IPS-NIHi7 (cell line): Measurements from ENCODE around the gene SORBS2.
"Not testable (repeated sequence)": the region's sequence is repeated elsewhere in the genome, so short reads cannot be mapped to it uniquely, and the experiment has no call there.

Source experiments
- DNase-seq: peaks from one replicate; pipeline ENCODE4 v3.0.0; 2012; ENCODE audit warnings: mixed read lengths; ENCODE audit errors: extremely low spot score

SORBS2 gene

DNA sequence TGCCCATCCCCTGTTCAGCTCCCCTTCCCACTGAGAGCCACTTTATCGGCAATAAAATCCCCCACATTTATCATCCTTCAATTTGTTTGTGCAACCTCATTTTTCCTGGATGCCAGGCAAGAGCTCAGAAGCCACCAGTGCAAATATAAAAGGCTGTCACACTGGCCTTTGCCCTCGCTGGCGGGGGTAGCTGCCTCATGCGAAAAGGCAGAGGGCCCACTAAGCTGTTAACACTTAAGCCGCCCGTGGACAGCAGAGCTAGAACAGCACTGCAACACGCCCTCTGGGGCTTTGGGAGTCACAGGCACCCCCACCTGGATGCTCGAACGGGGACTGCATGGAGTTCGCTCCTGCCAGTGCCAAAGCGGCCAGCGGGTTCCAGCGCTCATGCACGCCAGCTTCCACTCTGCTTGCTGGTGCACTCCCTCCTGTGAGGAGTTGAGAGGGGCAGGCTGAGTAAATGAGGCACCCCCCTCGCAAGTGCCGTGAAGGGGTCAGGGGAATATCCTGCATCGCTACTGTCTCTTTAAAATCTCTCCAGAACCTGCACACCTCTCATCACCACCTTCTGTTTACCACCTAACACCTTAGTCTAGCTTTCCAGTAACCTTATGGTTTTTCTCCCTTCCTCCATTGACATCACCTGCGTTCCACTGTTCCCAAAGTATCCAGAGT, 99.5 kb downstream of the SORBS2 start:
- DNase-seq: no peak

DNA sequence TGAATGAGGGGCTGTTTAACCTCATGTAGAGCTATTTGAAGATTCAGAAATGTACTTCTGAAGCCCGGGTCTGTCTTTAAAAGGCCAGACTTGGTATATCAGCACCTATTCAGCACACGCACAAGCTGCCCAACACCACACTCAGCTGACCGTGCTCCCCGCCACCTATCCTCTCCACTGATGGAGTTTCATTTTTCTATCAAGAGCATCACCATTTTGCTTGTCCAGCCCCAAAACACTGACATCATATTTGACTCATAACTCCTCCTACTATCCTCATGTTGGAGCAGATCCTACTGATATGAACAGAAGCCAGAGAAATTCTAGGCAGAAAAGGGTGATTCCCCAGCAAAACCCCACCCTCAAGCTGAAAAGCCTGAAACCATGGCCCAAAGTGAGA, 100.3 kb downstream of the SORBS2 start:
- DNase-seq: no peak

DNA sequence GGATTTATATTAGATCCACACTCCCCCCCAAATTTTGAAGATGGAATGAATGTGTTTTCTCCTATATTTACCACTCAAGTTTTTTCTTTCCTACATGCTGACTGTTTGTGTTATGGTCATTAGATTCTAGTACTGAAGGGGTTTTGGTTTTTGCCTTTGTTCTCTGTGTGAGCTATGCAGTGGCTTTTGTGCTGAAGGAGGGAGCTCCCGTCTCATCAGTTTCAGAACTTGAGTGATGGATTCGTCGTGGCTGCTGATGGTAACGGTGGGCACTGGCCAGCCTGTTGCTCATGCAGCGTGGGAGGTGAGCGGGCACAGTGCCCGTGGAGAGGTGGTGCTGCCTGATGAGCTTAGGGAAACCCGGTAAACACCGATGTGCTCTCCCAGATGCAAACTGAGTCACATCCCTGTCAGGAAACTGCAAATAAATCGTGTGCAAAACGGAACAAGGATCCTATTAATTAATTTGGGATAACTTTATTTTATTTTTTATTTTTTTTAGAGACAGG, 101.5 kb downstream of the SORBS2 start:
- DNase-seq: no peak

DNA sequence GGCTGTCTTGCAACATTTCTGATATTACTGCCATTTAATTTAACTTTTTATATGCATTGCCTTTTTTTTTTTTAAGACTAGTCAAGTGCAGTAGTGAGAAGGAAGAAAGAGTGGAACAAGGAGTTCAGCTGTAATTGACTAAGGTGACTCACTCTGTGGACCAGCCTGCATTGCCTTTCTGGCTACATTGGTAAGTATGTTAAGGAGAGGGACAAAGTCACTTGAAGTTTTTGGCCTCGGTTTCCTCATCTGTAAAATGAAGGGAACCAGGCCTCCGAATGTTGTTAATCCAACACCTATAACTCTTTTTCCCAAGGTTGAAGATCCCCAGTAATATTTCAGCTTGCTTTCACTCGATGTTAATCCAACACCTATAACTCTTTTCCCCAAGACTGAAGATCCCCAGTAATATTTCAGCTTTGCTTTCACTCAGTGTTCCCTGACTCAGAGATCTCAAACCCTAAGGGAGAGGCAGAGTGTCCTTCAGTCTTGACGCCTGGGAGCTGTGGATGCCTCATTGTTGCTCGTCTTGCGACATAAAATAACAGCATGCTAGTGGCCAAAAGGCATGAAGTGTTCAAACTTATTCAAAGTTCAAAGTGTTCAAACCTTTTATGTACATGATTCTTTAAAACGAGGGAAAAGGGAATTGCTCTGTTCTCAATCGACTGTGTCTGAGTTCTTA, 102.0 kb downstream of the SORBS2 start:
- no peak for DNase-seq

DNA sequence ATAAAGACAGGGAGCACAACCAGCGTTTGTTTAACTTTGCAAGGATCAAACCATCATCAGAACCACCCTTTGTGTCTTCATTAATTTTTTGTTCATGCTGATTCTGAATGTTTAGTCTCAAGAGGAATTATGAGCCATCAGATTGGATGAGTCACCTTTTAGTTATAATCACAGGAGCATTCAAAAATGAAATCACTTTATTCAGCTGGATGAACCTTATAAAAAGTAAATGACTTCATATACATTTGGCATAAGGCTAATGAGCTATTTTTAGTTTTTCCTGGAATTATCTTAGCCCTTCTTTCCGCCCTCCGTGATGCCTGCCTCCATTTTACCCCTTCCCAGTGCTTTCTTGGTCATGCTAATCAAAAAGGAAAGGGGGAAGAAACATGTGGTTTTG, 103.6 kb downstream of the SORBS2 start:
- DNase-seq: no peak

DNA sequence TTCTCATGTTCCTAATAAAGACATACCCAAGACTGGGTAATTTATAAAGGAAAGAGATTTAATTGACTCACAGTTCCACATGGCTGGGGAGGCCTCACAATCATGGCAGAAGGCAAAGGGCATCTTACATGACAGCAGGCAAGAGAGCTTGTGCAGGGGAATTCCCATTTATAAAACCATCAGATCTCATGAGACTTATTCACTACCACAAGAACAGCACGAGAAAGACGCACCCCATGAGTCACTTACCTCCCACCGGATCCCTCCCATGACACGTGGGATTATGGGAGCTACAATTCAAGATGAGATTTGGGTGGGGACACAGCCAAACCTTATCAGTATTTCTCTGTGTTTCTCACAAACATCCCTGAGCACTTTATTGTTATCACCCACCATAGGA, 104.4 kb downstream of the SORBS2 start:
- not testable (repeated sequence) for DNase-seq

DNA sequence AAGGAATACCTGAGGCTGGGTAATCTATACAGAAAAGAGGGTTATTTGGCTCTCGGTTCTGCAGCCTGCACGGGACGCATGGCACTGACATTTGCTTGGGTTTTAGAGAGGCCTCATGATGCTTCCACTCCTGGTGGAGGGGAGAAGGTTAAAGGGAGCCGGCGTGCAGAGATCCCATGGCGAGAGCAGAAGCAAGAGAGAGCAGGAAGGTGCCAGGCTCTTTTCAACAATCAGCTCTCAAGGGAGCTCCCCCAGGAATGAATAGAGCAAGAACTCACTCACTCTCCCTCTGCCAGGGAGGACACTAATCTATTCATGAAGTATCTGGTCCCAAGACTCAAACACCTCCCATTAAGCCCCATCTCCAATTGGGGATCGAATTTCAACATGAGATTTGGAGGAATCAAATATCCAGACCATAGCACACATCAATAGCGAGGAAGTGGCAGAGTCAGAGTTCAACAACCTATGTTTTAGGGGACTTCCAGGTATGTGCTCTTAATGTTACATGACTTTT, 109.8 kb downstream of the SORBS2 start:
- no peak for DNase-seq

DNA sequence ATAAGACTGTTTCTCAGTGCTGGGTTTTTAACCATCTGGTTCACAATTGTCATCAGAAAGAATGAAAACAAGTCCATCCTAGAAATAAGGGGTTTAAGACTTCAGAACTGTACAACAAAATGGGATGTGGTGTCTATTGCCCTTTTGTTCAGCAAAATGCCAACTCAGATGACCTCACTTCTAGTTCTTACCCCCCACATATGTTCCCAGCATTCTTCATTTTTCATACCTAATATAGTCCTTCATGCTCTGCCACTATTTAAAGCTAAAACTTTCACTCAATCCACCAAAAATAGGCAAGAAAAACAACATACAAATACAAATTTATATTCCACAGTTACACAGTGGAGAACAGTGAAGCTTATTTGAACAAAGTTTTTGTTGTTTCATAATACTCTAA, 111.4 kb downstream of the SORBS2 start:
- no peak for DNase-seq

DNA sequence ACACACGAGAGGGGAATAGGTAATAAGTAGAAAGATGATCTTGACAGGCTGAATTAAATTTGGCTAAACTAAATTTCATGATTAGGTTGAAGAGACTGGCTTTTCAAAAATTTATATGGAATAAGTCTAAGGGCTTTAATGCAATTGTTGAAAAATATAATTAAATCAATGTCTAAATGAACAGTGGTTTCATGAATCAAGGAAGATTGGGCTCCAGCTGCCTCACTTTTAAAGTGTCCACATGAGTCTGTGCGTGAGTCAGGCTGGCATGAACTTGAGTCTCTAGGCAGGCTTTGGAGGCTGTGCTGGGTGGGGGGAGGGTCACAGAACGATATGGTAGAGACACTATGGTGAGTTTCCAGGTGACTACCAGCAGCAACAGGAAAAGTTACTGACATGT, 111.9 kb downstream of the SORBS2 start:
- DNase-seq: peak; percentile 22

DNA sequence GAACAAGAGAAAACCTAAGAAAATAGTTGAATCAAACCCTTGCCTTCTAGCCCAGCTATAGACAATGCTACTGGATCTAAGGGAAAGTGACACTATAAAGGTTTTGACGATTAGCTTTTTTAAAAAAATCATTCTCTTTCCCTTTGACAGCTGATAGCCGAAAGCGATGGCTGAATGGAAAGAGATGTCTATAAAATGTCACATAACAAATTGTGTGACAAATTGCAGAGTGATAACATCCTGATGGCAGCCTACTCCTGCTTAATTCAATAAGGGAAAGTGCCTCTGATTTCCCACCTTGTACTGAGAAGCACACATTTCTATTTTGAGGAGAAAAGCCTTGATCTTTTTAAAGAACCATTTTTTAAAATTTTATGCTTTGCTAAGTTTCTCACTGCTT, 114.5 kb downstream of the SORBS2 start:
- no peak for DNase-seq

DNA sequence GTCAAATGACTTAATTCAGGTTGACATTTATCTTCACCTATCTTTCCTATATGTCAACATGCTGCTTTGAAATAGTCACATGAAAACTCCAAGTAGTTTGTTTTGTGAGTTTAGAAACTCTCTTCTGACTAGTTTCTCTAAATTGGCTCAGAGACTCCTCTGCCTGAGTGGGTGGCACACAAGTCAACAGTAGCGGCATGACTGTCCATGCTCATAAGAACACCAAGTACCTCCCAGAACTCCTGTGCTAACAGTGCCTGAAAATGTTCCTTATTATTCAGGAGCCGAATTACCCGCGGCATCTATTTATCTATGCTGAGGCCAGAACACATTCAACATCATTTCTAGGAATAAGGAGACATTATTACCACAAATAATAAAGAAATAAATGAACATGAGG, 116.3 kb downstream of the SORBS2 start:
- no peak for DNase-seq

DNA sequence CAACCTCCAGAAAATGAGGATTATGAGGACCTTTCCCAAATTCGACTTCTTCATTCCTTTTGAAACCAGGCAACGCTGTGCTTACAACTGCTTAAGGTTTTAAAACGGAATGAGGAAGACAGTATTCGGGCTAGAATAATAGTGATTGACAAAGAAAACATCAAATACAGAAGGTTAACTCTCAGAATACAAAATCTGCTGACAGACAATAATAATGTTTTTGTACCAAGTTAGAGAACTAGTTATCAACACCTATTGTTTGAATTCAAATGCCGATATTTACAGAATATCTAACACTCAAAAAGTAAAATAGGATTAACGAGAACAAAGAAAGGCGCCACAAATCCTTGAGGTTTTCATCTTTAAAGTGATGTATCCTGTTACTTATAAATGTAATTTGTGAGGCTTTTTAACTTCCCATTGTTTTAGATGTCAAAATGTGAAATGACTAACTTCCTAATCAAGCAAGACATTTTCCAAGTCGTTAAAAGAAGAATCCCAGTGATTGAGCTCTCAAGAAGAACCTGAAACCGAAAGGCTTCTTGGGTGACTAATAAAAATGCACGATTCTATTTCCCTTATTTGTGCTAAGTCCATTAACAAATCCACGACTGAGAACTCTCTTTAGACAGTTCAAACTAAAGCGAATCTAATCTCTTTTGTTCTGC, 118.3 kb downstream of the SORBS2 start:
- no peak for DNase-seq

DNA sequence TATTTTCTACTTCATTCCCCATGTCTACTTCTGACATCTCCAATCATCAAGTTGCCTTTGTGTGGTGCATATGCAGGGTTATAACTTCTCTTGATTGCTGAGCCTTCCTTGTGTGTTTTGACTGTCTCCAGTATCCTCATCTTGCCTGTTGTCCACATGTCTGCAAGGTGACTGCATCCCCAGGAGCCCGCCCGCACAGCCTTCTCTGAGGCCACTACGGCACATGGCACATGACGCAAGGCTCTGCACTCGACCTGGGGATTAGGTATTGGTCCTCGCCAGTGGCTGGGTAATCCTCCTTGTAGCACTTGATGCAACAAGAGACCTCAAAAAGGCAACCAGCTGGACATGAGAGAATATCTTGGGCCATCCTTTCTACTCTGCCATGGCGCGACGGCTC, 122.6 kb downstream of the SORBS2 start:
- no peak for DNase-seq

DNA sequence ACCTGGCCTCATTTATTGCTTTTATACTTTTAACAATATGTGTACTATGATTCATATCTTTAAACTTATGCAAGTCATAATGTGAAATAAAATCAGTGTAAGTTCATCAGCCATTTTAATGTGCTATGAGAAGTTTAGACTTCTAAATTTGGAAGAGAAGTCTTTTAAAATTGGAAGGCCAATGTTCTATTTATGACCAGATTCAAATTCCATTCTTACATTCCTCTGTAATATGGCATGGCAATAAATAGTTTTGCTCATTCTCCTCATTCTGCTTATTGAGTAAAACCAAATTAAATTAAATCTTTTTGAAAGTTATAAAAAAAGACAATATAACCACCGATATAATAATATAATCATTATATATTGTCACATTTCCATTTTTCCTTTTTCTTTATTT, 126.2 kb downstream of the SORBS2 start:
- DNase-seq: no peak

DNA sequence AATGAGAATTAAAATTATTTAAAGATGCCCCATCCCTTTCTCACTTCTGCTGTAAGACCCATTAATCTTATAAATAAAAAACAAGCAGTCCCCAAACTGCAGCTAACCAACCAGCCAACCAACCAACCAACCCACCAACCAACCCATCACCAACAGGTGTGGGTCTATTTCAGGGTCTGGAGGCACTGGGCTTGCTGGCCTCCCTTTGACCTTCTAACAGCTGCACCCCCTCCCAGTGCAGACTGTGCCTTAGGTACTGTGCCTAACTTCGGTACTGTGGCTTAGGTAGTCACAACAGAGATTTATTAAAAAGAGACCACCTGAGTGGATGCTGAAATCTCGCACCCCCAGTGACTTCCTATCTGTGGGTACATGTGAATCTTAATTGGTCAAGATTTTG, 128.1 kb downstream of the SORBS2 start:
- DNase-seq: no peak

DNA sequence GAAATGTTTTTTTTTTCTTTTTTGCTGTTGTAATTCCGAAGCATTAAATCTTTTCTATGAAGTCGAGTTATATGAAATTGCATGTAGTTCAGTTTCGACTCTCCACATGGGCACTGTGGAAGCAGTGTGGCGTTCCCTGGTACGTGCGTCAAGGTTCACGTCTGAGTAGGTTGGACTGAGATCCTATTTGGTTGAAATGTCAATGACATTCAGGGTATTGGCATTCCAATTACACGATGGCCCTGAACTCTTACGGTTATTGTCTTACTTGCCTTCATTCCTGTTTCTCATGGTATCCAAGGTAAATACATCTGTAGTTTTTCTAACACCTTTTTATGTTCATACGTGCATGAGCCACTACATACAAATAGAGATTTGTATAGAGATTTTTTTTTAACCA, 128.8 kb downstream of the SORBS2 start:
- DNase-seq: no peak

DNA sequence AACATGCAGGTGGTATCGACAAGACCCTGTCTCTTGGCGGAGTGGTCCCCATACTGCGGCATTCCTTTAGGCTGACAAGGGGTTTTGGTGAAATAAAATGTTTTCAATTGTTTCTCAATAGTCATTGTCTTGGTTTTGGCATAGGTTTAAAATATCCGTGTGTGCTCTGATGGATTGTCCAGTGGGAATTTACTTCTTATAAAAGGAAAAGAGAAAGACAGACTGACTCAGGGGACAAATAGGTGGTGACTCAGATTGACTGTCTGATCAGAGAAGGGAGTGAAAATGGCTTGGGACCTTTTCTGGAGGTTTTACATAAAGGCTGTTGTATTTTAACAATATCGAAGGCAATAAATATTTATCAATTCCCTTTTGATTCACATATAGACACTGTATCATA, 129.8 kb downstream of the SORBS2 start:
- no peak for DNase-seq

DNA sequence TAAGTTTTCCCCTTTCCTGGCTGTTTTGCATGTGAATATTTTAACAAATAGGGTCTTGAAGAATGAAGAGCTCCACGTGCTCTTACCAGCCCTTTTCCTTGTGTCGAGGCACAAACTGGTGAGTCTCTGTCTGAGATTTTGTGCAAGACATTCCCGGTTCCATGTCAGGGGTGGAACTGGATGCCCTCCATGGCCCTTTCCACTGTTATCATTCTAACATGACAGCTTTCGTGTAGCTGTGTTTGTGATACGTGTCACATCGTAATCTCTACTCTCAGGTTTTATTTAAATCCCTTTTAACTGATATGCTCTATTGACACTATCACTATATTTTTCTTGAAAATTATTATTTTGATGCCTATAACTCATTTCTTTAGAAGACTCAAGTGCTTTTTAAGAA, 130.4 kb downstream of the SORBS2 start:
- DNase-seq: no peak

DNA sequence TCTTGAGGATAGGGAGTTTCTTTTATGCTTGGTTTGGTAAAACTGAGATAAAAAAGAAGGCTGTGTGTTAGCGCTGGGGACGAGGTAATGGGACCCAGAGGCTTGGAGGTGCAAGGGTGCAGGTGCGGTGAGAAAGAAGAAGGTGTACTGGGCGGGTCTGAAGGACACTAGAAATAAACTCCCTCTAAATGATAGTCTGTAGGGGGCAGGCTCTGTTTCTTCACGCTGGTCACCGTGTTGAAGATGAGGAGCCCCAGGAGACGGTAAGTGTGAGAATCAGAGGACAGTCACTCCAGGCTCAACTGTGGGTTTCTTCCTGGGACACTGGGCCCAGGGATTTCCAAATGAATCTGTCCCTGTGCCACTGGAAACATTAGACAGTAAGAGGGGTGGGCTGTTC, 131.4 kb downstream of the SORBS2 start:
- peak; percentile 30 for DNase-seq

DNA sequence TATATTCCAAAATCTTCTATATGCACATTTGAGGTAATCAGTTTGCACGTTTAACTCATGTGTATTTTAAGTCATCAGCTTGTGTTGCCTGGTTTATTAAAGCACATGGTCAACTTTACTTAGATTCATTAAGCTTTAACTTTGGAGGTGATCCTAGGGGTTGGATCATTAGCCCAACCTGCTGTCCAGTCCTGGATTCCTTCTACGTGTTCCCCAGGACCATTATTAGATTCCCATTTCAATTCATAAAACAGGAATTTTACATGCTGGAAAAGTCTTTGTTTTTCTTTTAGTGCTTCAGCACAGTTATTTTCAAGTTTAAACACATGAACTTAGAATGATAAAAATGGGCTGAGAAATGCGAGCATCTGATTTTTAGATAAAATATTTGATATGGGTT, 132.5 kb downstream of the SORBS2 start:
- no peak for DNase-seq

DNA sequence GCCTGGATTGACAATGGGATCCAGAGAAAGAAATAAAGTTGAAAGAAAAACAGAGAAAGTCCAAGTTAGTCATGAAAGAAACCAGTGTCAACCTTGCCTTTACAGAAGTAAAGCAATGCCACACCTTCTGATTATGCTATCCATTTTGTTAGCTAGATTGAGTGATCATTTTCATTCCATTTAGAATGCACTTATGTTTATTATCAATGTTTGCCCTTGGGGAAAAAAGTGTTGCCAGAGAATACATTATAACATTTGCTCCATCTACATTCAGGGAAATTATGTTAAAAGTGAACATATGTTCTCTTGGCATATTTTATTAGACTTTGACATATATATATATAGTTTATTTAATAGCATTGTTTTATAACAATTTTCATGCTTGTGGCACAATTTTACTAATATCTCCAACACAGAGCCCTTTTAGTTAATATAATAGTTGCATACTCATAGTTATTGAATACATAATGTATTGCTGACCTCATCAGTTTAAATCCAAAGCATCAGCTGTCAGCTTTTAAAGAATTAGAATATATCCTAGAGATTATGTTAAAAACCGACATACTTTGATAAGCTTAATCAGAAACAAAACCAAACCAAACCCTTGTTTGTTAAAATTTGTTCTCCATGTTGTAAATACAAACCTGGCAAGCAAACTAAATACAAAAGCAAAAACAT, 134.2 kb downstream of the SORBS2 start:
- DNase-seq: no peak

DNA sequence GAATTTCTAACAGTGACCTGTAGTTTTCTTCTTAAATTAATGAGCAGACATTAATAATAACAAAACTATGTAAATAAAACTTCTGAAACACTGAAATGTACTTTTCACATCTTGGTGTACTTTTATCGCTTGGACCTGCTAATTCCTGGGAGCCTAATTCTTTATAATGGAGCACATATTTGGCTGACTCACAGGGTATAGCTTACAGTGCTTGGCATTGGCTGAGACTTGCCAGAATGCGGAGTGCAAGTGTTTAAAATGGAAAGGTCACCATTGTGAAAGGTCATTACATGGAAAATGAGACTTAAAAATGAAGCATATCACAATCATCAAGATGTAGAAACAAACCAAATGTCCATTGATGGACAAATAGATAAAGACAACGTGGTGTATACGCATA, 139.4 kb downstream of the SORBS2 start:
- DNase-seq: no peak
